NCI-H2081 (cell line): ENCODE data around the gene NCOA1.
A peak's percentile ranks its signal among the peaks of the same experiment; 100 is the strongest.
"Not testable (repeated sequence)": the region's sequence is repeated elsewhere in the genome, so short reads cannot be mapped to it uniquely, and the experiment has no call there.

ENCODE experiments used
- DNase-seq, 2 experiments: peaks; one replicate each; lab custom pipeline; 2025; lab: John Stamatoyannopoulos, UW

NCOA1 gene

GRCh38 chr2:24792874-24793760 lies 302.1 kb downstream of the NCOA1 start, which contains the start of the genes CENPO and PTRHD1:
Gene CENPO (plus strand): TSS chr2:24793425. CDS start chr2:24793920, 495 bp downstream.
Gene PTRHD1 (minus strand): TSS chr2:24793391. CDS start chr2:24793377, 14 bp downstream.
- peak; percentile 98 for DNase-seq

GRCh38 chr2:24793761-24794435 lies 302.8 kb downstream of the NCOA1 start:
- DNase-seq = peak; percentile 37 to 55

- no peak for DNase-seq
These were observed 306.6 kb downstream of the NCOA1 start for GRCh38 chr2:24797644-24798043.

GRCh38 chr2:24800487-24800886 lies 309.4 kb downstream of the NCOA1 start:
- not testable (repeated sequence) for DNase-seq

GRCh38 chr2:24805811-24806660 lies 315.0 kb downstream of the NCOA1 start:
- DNase-seq = not testable (repeated sequence)

GRCh38 chr2:24806661-24807036 lies 315.6 kb downstream of the NCOA1 start:
- DNase-seq = no peak

GRCh38 chr2:24809316-24810007 lies 318.4 kb downstream of the NCOA1 start:
- DNase-seq = no peak

- DNase-seq = no peak
These were observed 322.7 kb downstream of the NCOA1 start for GRCh38 chr2:24813691-24814137.

- no peak for DNase-seq
These were observed 323.5 kb downstream of the NCOA1 start for GRCh38 chr2:24814516-24814915.

- no peak for DNase-seq
These were observed 324.1 kb downstream of the NCOA1 start for GRCh38 chr2:24815171-24815570.

- no peak for DNase-seq
These were observed 325.4 kb downstream of the NCOA1 start for GRCh38 chr2:24816404-24816803.

- no peak for DNase-seq
These were observed 325.8 kb downstream of the NCOA1 start for GRCh38 chr2:24816884-24817283.

GRCh38 chr2:24818721-24819167 lies 327.7 kb downstream of the NCOA1 start:
- DNase-seq = no peak

GRCh38 chr2:24819442-24820174 lies 328.6 kb downstream of the NCOA1 start:
- no peak for DNase-seq

- no peak for DNase-seq
These were observed 329.1 kb downstream of the NCOA1 start for GRCh38 chr2:24820175-24820513.
